Astrocyte of the spinal cord (primary cell): ENCODE data around the gene UBC.
A peak's percentile ranks its signal among the peaks of the same experiment; 100 is the strongest.
"Not testable (repeated sequence)": the region's sequence is repeated elsewhere in the genome, so short reads cannot be mapped to it uniquely, and the experiment has no call there.

Experiments
- DNase-seq: peaks from one replicate; pipeline ENCODE4 v3.0.0; 2011; ENCODE audit warnings: low read depth, low spot score
- H3K4me3 ChIP-seq: 2 replicates; pipeline ENCODE4 v1.5.1; 2011; ENCODE audit warnings: low read depth, mild to moderate bottlenecking, low read length, moderate library complexity
- CTCF ChIP-seq: IDR thresholded peaks from 2 replicates; pipeline ENCODE4 v1.5.1; 2012; ENCODE audit warnings: low read depth, mild to moderate bottlenecking, low read length, inconsistent platforms
- in situ Hi-C: cut with HindIII; loops from 2 replicates; pipeline ENCODE4 v1.10.0; 2017; ENCODE audit warnings: low sequenced_read_pairs

Gene UBC

DNA sequence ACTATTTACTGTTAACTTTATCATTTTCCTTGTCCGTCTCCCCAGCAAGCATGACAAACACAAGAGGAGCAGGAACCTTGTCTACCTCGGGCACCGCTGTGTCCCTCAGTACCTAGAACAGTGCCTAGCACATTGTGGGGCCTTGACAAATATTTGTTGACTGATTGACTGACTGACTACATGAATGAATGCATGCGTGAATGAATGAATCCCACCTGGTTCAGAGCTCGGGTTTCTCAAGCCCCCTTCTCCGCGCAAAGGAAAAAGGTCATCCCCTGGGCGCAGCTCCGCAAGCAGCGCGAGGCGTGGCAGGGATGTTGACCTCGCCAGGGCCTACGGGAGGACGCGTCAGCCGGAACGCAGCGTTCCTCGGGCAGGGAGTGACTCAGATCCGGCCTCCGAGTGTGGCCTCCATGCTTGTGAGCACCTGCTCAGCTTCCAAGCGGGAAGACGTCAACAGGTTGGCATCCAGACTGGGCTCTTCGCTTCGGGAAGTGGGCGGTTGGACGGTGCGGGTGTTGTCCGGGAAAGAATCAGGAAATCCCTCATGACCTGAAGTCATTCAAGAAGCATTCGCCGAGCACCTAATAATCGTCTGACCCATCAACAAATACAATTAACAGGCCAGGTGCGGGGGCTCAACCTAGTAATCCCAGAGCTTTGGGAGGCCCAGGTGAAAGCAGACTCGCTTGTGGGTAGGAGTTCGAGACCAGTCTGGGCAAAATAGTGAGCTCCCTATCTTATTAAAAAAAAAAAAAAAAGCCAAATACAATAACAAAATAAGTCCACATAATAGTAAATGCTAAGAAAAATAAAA, 13.9 kb upstream of the UBC start:
- in situ Hi-C loops: no loop called here
- no peak for TF ChIP-seq CTCF
- peak overlapping the region; percentile 69 for H3K4me3 ChIP-seq
- DNase-seq: peak; percentile 95

DNA sequence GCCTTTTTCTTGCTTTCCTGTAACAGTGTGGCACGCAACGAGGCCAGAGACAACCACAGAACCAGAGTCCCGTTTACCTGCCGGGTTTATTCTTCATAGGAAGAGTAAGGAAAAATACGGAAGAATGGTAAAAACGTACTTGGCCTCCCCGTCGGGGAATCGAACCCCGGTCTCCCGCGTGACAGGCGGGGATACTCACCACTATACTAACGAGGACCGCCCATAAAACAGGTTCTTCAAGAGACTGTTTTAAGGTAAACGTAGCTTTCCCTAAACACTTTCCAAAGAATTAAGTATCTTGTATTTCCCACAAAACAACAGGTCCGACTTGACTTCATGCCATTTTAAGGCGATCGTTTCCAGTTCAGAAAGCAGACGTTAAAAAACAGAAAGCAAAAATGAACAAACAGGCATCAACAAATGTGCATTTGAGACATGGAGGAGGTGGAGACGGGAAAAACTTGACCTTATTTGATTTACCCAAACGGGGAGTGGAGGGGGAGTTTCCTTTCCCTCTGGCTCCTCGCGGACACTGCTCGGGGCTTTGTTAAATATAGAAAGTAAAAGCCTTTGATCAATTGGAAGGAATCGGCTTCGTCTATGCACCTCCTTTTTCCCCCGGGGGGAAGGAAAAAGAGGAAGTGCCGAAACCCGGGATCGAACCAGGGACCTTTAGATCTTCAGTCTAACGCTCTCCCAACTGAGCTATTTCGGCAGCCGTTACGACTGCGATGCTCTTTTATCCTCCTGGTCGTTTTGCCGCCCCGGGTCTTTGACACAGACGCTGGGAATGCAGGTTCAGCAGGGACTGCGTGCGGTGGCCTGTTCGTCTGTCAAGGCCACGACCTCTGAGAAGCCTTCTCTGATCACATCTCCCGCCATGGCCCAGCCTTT, 13.0 kb upstream of the UBC start:
- no peak for TF ChIP-seq CTCF
- in situ Hi-C loops: no loop called here
- H3K4me3 ChIP-seq: peak overlapping the region; percentile 69
- peak; percentile 88 for DNase-seq

DNA sequence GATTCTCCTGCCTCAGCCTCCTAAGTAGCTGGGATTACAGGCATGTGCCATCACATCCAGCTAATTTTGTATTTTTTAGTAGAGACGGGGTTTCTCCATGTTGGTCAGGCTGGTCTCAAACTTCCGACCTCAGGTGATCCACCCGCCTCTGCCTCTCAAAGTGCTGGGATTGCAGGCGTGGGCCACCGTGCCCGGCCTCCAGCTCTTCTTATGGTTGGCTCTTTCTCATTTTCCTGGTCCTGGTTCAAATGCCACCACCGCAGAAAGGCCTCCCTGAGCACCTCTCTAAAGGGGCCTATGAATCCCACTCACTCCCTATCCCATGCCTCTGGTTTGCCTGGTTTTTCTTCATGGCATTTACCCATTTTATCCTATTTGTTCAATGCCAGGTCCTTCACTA, 11.3 kb upstream of the UBC start:
- DNase-seq, in situ Hi-C loops, H3K4me3 ChIP-seq: not testable (repeated sequence)

DNA sequence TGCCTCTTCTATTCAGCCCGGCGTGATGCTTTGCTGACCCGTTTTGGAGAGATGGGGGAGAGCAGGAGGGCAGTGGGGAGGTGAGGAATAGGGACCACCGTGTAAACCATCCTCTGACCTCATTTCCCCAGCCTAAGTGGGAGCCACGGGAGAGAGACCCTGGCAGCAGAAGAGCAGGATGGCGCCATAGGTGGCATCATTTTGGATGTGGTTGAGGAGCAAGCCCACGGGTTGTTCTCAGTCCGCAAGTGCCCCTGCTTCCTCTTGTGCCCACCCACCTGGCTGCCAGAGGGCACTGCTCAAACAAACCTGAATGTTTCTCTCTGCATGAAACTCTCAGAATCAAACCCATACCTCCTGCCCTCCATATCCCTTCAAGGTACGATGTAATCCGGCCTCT, 10.7 kb upstream of the UBC start:
- TF ChIP-seq CTCF: no peak
- in situ Hi-C loops: no loop called here
- no peak overlapping the region for H3K4me3 ChIP-seq
- DNase-seq: no peak

DNA sequence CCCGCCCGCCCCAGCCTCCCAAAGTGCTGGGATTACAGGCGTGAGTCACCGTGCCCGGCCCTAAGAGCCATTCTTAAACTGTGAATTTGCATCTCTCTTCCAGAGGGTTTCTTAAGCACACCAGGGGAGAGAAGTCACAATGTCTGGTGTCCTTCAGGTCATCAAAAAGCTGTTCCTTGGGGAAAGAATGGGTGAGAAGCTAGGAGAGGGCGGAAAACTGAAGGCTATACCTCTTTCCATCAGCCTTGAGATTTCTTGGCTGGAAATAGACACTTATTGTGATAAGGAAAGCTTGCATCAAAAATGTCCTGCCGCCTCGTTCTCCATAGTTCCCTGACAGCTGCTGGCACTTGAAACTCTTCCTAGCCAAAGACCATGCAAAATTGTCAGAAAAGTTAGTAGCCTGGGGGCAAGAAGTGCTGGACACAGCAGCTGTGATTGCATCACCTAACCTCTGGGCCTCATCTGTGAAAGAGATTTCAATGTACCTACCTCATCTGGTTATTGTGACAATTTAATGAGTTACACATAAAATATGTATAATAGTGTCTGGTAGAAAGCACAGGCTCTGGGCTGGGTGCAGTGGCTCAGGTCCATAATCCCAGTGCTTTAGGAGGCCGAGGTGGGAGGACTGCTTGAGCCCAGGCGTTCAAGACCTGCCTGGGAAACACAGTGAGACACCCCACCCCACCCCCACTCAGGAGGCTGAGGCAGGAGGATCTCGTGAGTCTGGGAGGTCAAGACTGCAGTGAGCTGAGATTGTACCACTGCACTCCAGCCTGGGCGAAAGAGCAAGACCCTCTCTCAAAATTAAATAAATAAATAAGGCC, 9.7 kb upstream of the UBC start:
- in situ Hi-C loops: no loop called here
- no peak for TF ChIP-seq CTCF
- no peak overlapping the region for H3K4me3 ChIP-seq
- DNase-seq: peak; percentile 61

DNA sequence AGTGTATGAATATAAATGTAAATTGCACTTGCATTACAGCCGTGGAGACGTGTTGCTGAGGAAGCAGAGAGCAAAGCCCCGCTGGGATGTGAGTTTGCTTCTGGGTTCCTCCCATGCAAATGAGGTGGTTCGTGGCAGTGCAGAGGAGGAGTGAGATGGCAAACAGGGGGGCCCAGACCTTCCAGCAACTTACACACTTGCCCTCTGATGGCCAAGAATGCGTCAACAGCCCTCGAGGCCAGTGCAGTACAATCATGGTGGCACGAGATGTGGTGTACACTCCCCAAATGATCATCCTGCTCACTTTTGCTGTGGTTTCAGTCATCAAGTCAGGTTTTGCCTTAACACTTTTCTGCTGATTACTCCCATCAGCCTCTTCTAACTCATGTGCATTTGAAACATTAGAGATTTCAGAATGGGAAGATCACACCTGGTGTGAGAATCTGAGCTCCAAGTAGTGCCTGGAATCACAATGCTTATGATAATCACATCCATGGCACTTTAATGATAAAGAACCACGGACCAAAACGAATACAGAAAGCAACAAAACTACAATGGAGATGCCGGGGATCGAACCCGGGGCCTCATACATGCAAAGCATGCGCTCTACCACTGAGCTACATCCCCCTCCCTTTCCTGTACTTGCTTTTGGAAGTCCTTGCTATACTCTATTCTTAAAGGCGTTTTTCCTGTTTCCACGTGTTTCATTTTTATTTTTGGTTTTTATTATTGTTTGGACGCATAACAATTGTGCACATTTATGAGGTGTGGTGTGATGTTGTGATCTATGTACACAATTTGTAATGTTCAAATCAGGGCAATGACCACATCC, 7.0 kb upstream of the UBC start:
- in situ Hi-C loops: no loop called here
- DNase-seq: peak; percentile 66
- peak overlapping the region; percentile 40 for H3K4me3 ChIP-seq
- no peak for TF ChIP-seq CTCF
